NCI-H69 (cell line): Measurements from ENCODE around the gene CSTF2.

ENCODE experiments used
- DNase-seq: peaks from one replicate; lab custom pipeline; 2025; lab: John Stamatoyannopoulos, UW

The CSTF2 gene

DNA sequence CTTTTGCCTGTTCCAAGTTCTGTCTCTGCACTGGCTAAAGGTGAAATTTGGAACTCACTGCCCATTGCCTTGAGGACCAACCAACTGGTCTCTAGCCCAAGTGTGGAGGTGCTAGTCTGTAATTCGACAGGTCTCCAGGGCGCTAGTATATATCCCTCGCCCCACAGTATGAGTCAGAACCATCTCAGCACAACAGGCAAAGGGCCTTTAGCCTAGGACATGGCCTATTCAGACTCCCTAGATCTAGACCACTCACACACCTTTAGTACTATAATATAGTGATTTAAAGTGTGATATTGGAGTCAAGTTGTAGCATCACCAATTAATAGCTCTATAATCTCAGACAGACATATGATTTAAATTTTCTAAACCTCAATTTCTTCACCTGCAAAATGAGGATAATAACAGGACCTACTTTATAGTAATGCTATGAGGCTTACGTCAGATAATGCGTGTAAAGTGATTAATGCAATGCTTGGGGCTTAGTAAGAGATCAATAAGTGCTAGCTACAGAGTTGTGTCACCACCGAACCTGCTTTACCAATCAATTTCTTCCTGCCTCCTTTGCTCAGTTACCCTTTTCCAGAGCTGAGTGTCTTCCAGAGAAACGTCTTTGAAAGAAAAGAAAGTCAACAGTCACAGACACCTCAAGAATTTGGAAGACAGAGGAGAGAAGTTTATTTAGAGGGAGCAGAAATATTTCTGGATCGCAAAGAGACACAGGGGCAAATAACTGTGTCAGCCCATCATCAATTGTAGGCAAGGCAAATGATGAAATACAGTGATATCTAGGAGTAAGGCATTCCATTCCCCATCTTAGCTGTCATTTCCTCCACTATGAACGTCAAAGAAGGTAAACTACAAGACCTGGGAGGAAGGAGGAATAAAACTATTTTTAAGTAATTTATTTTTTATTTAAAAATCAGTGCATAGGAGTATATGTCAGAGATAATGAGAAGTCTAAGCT, 51.7 kb downstream of the CSTF2 start:
- no peak for DNase-seq

DNA sequence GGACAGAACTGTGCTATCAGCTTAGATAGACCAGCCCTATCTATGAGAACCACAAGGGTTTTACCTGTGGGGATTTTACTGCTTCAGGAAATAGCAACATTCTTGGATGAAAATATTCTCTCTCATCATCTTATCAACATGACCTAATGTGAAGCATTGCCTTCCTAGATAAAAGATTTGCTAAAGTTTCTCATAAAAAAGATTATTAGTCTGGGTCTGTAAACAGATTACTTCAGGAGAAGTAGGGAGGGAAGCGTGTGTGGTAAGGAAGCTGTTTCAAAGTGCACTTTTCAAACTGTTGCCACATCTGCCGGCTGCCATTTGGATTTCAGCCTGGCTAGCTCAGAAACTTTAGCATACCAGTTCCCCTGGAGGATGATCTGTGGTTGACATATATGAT, 54.1 kb downstream of the CSTF2 start, which contains the start of gene NOX1:
Gene NOX1, minus strand, starts transcription at position 35 of the 400 bp plus-strand sequence. CDS start 220 bp downstream, outside the sequence.
- no peak for DNase-seq

DNA sequence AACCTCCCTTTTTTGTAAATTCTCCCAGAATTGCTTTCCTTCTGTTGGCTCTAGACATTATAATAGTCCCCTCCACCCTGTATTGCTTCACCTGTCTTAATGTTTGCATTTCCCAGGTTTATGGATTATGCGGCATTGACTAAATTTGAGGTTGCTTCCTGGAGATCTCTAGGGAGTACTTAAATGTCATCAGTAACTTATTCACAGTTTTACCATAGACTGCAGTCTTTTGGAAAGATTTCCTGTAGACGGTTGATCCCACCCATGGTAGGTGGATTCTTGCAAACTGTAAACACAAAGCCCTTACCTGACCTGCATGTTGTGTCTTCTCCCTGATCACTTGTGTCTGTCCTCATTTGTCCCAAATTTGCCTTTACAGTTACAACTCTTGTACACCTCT, 60.2 kb downstream of the CSTF2 start:
- DNase-seq = peak; percentile 68

DNA sequence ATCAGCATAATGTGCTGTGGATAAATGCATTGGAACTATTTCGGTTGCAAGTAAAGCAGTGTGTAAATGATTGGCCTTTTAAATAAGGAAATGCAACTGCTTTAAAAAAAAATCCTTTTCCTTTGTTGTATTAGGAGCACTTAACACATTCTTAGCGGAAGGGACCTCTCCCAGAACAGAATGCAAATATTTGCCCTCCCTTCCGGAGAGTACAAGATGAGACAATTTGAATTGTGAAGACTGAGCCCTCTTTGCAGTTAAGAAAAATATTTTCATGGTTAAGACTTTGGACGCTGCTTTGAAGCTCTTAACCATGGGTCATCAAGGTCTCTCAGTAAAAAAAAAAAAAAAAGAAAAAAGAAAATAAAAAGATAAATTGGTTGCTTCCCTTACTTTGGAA, 63.5 kb downstream of the CSTF2 start:
- peak; percentile 3 for DNase-seq
